ENCODE results near the gene NCBP3. TPM values are rescaled to one million over a fixed set of nuclear protein-coding genes. Genes with fewer than 3 reads are reported as not detected.
A peak's percentile ranks its signal among the peaks of the same experiment; 100 is the strongest.

The NCBP3 gene
- total RNA-seq, 1 donor from 2014 or later = 27.5 TPM

DNA sequence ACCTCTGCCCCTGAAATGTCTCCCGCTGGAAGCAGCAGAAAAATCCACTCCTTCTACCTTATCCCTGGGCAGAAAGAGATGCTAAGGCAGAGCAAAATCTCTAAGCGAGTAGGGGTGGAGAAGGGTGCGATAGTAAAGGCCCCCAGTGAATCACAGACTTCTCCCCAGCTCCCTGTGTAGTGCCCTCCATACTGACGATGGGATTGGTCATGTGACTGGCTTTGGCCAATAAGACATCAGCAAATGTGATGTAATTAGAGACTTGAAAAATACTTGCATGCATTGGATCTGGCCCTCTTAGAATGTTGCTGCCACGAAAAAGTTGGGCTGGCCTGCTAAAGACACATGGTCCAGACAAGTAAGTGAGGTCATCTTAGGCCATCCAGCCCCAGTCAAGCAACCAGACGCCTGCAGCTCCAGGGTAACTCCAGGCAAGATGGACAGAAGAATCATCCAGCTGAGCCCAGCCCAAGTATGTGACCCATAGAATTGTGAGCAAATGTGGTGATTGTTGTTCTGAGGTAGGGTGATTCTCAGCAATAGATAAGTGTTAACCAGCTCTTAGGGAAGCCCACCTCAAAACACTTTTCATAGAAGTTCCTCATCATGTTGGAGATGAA, 86.3 kb downstream of the NCBP3 start:
- no peak for DNase-seq (ENCODE audit: low spot score)

DNA sequence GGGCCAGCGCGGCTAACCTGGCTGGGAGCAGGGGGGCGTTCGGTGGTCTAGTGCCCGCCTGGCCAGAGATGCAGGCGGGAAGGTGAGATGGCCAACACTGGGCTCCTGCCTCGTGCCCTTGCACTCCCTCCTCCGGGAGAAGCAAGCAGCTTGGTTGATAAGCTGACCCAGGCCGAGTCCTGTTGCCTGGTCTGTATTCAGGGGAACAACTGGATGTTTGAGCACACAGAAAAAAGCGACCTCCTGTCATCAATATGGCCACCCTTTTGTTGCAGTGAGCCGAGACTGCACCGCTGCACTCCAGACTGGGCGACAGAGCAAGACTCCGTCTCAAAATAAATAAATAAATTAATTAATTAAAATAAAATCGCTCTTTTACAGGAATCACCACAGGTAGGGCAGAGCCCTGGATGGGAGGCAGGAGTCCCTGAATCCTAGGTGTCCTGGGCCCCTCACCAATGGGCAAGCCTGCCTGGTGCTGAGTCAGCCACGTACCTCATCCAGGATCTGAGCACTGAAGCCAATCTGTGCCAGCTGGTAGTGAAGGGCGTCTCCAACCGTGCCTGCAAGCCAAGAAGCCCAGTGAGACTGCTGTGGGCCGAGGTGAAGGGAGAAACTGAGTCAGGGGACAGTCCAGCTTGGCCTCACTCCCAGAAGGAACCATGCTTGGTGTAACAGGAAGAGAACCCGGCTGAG, 90.6 kb downstream of the NCBP3 start:
- no peak for DNase-seq (ENCODE audit: low spot score)

- peak; percentile 91 for DNase-seq (ENCODE audit: low spot score)
Measured at GRCh38 chr17:3754458-3755334, 91.3 kb downstream of the NCBP3 start.

GRCh38 chr17:3754066-3754457, 92.0 kb downstream of the NCBP3 start:
- no peak for DNase-seq (ENCODE audit: low spot score)

- DNase-seq (ENCODE audit: low spot score) = no peak
Measured at GRCh38 chr17:3753624-3754023, 92.4 kb downstream of the NCBP3 start.

Other genes with a start within 250 kb of the NCBP3 start
- gene TRPV1, start 236.8 kb downstream of the NCBP3 start, total RNA-seq = 6.7 TPM
- gene SHPK, start 210.0 kb downstream of the NCBP3 start, total RNA-seq = 17.7 TPM
- gene CTNS, start 209.5 kb downstream of the NCBP3 start, total RNA-seq = 21.6 TPM
- 96.6 TPM for gene TAX1BP3, start 177.7 kb downstream of the NCBP3 start, total RNA-seq
- gene EMC6, start 177.4 kb downstream of the NCBP3 start, total RNA-seq = 34.7 TPM
- 0.29 TPM for gene P2RX5, start 150.1 kb downstream of the NCBP3 start, total RNA-seq
- gene HASPIN, start 122.3 kb downstream of the NCBP3 start, total RNA-seq = 0.16 TPM
- 19.8 TPM for gene ITGAE, start 45.1 kb downstream of the NCBP3 start, total RNA-seq
- gene CAMKK1, start 46.8 kb upstream of the NCBP3 start, total RNA-seq = 4.9 TPM
- gene P2RX1, start 70.2 kb upstream of the NCBP3 start, total RNA-seq = 2.3 TPM
- gene ATP2A3, start 118.2 kb upstream of the NCBP3 start, total RNA-seq = 9.7 TPM